Stimulated activated CD4-positive, alpha-beta T cell treated with anti-CD3 and anti-CD28 coated beads, Interleukin-4, amount 100 ng/mL, for 1 hour (primary cell): ENCODE results near the gene CD33.
"Not testable (repeated sequence)": the region's sequence is repeated elsewhere in the genome, so short reads cannot be mapped to it uniquely, and the experiment has no call there.

Experiments used
- DNase-seq: peaks from one replicate; pipeline ENCODE4 v3.0.0-alpha.2; 2020

The CD33 gene

DNA sequence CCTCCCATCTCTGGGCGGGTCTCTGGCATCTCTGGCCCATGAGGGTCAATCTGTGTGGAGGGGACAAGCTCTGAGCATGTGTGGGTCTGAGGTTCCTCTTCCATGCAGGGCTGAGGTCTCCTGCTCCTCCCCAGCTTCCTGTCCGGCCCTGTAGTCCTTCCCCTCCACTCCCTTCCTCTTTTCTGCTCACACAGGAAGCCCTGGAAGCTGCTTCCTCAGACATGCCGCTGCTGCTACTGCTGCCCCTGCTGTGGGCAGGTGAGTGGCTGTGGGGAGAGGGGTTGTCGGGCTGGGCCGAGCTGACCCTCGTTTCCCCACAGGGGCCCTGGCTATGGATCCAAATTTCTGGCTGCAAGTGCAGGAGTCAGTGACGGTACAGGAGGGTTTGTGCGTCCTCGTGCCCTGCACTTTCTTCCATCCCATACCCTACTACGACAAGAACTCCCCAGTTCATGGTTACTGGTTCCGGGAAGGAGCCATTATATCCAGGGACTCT, at the start of gene CD33:
Gene CD33 (plus strand): TSS at position 183 of the 496 bp plus-strand sequence. CDS start 39 bp downstream, at position 222.
- DNase-seq: not testable (repeated sequence)

DNA sequence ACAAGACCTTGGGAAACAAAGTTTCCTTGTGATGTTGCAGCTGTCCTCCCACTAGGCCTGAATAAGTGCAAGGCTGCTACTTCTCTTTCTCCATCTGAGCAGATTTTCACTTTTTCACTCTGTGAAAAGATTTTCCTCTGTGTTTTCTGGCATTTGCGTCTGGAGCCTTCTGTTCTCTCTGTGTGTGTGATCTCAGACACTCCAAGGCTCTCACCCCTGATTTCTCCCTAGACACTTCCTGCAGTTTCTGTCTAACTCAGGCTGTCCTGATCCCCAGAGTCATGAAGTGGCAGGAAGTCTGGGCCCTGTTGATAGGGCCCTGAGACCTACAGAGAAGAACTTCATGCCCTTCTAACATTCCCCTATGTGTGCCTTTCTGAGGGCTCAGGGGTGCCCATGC, 45.6 kb upstream of the CD33 start:
- no peak for DNase-seq

DNA sequence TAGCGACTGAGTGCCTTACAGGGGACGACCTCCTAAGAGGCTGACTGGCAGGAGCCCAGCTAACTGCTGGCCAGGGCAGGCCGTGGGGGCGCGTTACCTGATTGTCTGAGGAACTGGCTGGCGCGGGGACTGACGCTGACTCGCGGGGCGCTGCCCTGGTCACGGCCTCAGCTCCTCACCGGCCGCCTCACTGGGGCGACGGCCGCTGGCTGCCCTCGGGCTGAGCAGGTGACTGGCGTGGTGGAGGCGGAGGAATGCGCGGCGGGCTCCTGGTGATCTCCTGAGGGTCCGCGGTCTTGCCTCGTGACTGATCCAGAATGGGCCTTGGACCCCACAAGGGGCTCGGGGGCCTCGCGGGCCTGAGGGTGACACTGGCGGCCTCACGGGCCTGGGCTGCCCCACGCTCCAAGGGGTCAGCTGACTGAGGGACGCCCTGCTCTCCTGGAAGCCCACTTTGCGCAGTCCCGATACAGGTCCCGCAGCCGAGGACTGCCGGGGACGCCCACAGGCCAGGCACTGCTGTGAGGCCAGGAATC, 43.4 kb upstream of the CD33 start:
- no peak for DNase-seq

DNA sequence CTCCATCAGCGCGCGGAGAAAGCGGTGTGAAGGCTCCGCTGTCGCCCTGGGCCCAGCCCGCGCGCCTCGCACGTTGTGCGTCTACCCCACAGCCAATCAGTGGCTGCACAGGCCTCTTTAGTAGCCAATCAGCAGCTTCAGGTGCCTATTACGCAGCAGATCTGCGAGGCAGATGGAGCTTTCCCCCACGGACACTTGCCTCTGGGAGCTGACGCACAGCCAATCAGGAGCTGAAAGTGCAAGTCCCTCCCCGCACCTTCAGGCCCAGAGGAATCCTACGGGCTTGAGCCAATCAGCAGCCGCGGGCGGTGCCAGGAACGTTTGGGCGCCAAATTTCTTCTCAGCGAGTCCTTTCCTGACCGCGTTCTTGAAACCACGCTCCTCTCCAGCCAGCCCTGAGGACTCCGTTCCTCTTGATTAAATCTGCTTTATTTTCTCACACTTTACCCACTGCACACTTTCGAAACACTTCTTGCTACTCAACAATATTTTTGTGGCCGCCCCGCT, 42.9 kb upstream of the CD33 start:
- no peak for DNase-seq

DNA sequence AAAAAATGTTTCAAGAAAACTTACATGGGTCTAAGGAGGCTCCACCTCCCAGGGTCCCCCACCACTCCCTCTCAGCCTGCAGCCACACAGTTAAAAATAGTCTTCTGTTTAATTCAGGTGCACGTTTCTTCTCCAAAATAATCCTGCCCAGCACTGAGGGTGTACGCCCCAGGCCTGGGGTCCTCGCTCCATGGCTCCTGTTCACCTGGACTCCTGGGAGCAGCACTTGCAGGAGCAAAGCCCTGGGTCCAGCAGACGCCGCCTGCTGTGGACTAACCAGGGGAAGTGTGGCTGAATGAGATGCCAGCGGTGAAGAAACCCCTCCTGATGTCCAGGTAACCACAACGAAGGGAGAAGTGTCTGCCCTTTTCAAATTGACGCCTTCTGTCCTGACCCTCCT, 41.3 kb upstream of the CD33 start:
- no peak for DNase-seq

DNA sequence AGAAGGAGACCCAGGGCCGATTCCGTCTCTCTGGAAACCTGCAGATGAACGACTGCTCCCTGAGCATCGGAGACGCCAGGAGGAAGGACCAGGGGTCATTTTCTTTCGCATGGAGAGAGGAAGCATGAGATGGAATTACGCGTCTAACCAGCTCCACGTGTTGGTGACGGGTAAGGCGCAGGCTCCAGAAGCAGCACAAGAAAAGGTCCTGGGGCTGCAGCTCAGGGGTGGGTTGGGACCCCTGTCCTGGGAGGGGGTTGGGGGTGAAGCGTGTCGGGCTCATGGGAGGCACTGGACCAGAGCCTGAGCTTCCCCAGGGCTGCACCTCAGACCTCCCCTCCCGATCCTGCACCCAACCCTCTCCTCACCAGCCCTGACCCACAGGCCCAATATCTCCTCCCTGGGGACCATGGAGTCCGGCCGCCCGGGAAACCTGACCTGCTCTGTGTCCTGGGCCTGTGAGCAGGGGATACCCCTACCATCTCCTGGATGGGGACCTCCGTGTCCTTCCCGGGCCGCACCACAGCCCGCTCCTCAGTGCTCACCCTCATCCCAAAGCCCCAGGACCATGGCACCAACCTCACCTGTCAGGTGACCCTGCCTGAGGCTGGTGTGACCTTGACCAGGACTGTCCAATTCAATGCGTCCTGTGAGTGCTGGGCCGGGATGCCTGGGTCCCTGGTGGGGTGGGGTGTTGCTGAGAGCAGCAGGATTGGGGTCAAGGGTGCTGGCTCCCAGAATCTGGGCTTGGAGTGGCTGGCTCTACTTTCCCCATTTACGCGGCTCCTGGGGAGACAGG, 39.6 kb upstream of the CD33 start:
- DNase-seq: no peak

DNA sequence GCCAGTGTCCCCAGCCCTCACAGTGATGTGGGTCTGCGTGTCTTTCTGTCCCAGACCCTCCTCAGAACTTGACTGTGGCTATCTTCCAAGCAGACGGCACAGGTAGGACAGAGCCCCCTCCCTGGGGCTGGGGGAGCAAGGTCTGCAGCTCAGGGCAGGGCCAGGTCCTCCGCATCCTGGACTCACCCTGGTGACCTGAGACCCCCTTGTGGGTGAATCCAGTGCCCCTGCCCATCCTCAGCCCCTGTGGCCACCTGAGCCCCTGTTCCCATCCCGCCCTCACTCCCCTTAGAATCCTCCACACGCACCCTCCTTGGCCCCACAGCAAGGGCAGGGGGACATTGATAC, 39.0 kb upstream of the CD33 start:
- DNase-seq: no peak

DNA sequence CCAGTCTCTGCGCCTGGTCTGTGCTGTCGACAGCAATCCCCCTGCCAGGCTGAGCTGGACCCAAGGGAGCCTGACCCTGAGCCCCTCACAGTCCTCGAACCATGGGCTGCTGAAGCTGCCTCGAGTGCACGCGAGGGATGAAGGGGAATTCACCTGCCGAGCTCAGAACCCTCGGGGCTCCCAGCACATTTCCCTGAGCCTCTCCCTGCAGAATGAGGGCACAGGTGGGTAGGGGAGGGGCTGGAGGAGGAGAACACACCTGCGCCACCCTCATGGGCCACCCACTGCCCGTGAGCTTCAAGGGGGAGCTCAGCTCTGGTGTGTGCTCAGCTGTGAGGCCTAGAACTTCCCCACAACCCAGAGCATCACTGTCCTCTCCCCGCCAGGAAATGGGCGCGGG, 38.6 kb upstream of the CD33 start:
- no peak for DNase-seq

DNA sequence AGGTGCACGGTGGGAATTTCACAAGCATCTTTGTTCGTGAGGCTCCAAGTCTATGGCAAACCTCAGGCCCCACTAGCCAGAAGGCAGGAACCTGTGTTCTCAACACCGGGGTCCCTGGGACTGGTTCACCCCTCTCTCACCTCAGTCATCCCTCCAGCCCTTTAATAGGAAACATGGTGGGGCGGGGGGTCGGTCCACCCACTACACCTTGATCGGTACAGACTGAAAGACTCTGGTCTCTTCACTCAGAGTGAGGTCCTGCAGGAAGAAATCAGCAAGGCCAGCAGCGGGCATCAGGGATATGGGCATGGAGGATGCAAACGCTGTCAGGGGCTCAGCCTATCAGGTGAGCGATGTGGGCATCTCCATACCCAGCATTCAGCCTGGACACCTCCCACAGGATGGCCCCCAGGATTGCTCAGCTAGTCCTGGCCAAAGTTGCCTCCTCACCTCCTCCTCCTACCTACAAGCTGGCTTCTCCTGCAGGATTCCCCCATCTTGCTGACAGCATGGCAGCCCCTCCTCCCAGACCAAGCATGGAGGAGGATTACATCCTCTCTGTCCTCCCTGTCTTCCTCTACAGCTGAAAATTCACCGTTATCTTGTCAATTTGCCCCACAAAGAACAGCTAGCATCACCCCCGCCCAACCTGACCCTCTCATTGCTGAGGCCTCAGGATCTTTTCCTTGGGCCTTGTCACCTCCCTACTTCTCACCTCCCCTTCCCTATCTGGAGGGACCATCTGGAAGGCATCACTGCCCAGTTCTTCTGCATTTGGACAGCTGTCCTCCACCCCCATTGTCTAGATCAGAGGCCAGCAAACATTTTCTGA, 37.3 kb upstream of the CD33 start:
- DNase-seq: no peak

DNA sequence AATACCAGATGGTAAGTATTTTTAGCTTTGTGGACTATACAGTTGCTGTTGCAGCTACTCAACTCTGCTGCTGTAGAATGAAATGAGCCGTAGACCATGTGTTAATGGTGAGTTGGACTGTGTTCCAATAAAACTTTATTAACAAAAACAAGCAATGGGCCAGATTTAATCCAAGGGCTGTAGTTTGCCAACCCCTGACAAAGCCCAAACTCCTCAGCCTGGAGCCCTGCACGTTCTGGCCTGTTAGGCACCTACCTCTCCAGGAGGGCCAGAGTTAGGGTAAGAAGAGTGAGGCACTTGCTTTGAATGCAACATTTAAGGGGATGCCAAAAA, 36.7 kb upstream of the CD33 start:
- no peak for DNase-seq

DNA sequence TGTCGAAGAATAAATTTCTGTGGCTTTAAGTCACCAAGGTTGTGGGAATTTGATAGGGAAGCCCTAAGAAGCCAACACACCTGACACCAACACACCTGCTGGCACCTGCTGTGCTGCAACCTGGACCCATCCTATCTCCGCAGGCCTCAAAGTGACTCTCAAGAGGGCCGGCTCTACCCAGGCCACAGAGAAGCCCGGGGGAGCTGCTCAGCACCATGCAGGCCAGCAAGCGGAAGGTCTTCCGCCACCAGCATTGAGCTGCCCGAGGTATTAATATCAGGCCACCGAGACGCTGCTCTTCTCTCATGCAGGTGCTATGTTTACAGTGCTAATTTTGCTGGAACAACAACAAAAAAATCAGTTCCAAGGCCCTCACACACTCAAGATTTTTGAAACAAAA, 32.2 kb upstream of the CD33 start:
- no peak for DNase-seq

DNA sequence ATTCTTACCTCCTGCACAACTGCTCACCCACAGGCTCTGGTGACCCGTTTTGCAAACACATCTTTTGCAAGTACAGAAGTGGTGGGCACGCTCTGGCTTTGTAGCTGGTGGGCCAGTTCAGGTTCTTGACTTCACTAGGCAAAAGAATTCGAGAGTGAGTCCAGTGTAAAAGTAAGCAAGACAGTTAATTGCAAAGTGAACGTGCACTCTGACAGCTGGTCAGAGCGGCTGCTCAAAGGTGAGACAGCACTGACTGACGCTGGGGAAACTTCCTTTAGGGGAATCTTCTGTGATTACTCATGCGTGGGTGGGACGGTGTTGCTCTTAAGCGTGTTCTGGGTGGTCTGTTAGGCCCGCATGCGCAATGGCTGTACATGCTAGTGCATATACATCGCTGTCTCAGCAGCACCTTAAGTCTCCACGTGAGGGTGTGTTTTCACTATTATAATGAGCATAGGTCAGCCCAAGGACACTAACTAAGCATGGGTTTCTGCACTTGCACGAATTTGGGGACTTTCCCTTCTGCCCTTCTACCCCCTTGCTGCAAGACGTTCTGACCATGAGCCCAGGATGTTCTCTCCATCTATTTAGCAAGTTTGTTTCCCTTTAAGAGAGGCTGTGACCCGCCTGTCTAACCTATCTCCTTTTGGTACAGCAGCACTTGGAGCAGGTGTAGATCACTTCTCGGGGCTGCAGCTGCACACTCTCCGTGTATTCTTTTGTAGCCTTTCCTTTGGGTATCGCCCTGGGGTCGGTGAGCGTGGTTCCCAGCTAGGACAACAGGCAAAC, 30.2 kb upstream of the CD33 start:
- no peak for DNase-seq

DNA sequence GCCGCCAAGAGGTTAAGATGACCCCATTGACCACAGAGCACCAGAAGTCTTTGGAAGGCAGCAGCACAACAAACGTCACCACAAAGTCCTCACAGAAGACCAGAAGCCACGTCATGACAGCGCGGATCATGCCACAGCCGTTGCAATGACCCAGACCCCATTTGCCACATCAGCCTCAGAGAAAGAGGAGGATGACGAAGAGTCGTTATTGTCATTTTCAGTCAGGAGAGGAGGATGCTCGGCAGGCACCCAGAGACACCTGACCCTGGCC, 29.6 kb upstream of the CD33 start:
- DNase-seq: no peak

DNA sequence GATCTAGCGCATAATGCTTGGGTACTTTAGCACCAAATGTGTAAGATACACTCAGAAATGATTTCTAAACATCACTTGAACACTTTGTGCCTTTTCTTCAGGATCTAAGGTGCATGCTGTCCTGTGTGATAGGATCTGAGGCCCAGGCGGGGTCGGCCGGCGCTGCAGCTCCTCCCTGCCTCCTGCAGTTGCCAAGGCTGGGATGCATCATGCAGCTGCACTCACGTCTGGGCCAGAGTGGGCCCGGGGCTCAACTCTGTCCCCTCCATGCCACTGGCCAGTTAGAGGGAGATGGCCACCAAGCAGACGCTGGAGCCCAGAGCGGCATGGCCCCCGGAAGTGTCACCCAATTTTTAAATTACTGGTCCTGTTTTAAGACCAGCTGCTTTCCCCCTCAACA, 29.3 kb upstream of the CD33 start:
- DNase-seq: no peak

DNA sequence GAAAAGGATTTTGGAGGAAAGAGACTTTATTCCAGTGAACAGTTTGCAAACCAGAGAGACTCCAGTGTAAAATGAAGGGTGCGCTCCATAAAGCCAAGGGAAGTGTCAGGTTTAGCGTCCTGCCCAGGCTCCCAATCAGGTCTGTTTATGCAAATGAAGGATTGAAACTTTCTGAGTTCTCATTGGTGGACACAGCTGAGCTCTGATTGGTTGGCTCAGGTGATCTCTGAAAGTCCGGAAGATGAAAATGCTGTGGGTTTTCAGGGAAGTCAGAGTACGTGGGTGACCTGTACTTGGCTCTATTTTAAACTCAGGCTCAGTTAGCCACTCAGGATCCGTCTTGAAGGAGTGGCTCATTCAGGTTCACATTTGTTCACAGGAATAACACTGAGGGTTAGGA, 28.7 kb upstream of the CD33 start:
- no peak for DNase-seq

DNA sequence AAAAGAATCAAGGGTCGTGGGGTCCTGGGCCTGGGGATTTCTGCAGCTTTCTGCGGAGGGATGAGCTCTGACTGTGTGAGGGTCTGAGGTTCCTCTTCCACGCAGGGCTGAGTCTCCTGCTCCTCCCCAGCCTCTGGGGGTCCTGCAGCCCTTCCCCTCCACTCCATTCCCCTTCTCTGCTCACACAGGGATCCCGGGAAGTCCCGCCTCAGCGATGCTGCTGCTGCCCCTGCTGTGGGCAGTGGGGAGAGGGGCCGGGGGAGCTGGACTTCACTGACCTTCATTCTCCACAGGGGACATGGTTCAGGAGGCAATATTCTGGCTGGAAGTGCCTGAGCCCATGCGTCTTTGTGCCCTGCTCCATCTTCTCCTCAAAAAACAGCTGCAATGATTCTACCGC, 26.2 kb upstream of the CD33 start:
- DNase-seq: no peak

DNA sequence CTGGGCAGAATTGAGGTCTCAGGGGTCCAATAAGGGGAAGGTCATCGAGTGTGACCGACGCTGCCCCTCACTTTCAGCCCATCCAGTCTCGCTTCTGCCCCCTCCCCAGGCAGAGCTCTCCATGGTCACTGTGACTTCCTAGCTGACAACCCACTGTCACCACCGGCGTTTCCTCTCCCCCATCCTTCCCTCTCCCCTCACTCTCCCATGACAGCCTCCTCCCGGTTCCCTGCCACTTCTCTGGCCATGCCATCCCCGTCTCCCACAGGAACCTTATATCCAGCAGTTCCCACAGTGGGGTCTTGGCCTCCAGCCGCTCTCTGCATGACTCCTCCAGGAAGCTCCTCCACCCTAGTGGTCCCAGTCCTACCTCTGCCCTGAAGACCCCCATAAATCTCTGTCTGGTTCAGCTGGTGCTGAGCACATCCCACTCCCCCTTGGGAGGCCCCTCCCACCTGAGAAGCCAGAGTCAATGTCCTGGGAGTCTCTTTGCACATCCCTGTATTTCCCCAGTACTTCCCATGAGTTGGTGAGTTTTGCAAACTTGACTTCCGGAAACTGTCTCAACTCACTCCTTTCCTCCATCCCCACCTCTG, 24.7 kb upstream of the CD33 start:
- DNase-seq: no peak

DNA sequence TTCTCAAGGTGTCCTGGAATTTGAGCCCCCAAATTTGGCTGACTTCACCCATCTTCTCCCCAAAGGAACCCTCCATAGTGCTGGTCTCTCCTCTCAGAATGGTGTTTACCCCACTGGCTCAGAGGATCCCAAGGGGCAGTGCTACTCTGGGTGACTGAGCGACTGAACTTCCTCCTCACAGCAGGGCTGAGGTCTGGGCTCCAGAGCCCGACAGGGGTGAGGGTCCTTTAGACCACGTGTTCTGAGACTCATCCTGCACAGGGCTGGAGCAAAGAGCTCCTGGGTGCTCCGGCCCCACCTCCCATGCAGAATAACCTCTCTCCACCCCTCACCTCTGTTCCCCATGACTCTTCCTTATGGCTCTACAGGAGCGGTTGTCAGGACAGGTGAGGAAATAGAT, 23.2 kb upstream of the CD33 start:
- no peak for DNase-seq

DNA sequence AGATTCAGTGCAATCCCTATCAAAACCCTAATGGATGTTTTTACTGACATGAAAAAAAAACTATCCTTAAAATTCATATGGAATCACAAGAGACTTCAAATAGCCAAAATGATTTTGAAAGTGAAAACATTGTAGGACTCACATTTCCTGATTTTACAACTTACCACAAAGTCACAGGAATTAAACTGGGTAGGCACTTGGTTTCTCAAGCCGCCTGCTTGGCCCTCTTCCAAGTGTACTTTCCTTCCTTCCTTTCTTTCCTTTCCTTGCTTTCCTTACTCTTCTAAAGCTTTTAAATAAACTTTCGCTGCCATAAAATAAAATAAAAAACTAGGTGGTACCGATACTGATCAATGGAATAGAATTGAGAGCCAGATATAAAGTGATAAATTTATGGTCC, 21.0 kb upstream of the CD33 start:
- DNase-seq: no peak

DNA sequence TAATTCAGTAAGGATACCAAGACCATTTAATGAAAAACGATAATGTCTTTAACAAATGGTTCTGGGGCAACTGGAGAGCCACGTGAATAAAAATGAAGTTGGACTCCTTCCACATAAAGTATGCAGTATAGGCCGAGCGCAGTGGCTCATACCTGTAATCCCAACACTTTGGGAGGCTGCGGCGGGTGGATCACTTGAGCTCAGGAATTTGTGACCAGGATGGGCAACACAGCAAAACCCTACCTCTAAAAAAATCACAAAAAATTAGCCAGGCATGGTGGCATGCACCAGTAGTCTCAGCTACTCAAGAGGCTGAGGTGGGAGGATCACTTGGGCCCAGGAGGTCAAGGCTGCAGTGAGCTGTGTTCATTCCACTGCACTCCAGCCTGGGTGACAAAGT, 20.6 kb upstream of the CD33 start:
- no peak for DNase-seq

DNA sequence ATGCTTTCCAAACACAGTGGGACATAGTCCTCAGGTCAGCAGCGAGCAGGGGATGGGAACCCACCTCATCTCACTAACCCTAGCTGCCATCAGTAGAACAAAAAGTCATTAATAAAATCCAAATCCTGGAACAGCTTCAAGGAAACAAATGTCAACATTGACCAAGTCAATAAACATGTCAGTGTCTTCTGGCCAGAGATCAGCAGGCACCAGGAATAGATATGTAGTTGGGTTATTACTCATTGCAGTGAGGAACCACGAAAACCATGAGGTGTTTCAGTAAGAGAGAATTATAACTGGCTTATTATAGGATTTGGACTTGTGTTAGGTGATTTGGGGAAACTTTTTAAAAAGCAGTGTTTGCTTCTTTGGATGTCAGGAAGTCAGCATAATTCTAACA, 17.1 kb upstream of the CD33 start:
- no peak for DNase-seq

DNA sequence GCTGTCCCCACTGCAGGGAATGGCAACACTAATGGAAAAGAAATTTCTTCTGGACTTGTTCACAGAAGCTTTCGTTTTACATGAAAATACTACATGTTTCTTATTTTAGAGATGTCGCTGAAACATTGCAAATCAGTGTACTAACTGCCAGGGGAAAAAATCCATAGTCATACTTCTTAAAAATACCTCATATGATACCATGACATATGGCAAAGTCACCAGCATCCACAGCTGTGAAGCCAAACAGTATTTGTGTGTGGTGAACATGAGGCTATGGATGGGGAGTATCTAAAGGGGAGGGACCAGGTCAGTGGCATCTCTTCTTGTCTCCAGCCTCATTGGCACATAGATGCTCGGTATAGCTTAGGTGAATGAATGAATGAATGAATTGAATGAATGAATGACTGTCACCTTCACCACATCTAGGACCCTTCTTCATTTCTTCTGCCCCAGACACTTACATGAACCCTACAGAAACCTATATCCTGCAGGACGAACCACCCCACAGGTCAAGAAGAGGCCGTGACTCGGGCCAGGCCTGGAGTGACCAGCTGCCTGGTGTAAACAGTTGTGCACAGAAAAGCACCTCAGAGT, 14.6 kb upstream of the CD33 start:
- no peak for DNase-seq
